Thoracic aorta (tissue), 2 donors: ENCODE data around the gene DTWD2. TPM values are rescaled to one million over a fixed set of nuclear protein-coding genes. Genes with fewer than 3 reads are reported as not detected.

Experiments used
- ATAC-seq: fragments of 150-250 bp; one replicate; pipeline ENCODE4 v1.8.0; 2017; ENCODE audit warnings: low read depth; ENCODE audit not compliant: insufficient number of reproducible peaks, low FRiP score
- DNase-seq: peaks from one replicate; pipeline ENCODE4 v3.0.0-alpha.2; 2020; ENCODE audit warnings: low spot score
- H3K27ac ChIP-seq, 2 donors: fragments of 200-600 bp; sonication (generic); 1 replicate in 1 of 2; 2 replicates in 1 of 2; pipeline ENCODE4 v1.5.1; 2016; ENCODE audit warnings: mild to moderate bottlenecking in 2 of 2, moderate library complexity in 2 of 2
- H3K27me3 ChIP-seq: fragments of 200-600 bp; sonication (generic); replicated peaks from 2 replicates; pipeline ENCODE4 v1.6.0; 2016; ENCODE audit warnings: mild to moderate bottlenecking; ENCODE audit not compliant: insufficient read depth
- H3K36me3 ChIP-seq: fragments of 200-600 bp; sonication (generic); one replicate; pipeline ENCODE4 v1.5.1; 2016
- H3K4me1 ChIP-seq, 2 donors: fragments of 200-600 bp; sonication (generic); 1 replicate in 1 of 2; 2 replicates in 1 of 2; pipeline versions ENCODE4 v1.5.1 to v1.6.0; 2016; ENCODE audit warnings: low read depth in 2 of 2, mild to moderate bottlenecking in 1 of 2; ENCODE audit not compliant: control insufficient read depth in 1 of 2
- H3K4me3 ChIP-seq: fragments of 200-600 bp; sonication (generic); 2 replicates; pipeline ENCODE4 v1.5.1; 2016; ENCODE audit warnings: mild to moderate bottlenecking
- H3K9me3 ChIP-seq: fragments of 200-600 bp; sonication (generic); 2 replicates; pipeline ENCODE4 v1.5.1; 2016
- total RNA-seq, 2 donors: library from RNA; depleted of rRNA; stranded (reverse); fragments of >200 nt; gene quantifications; one replicate each; pipeline versions ENCODE4 v1.1.0 to v1.2.3, GENCODE V29; 2016
- TF ChIP-seq, protein P1 (sequence below): fragments of 200-600 bp; sonication (generic); IDR thresholded peaks from one replicate; pipeline ENCODE4 v1.5.1; 2019; ENCODE audit warnings: antibody characterized with exemption

The DTWD2 gene
- total RNA-seq, 2 donors from 2014 or later = 5.0 to 8.7 TPM

- ATAC-seq = no peak
- TF ChIP-seq, protein P1, sequence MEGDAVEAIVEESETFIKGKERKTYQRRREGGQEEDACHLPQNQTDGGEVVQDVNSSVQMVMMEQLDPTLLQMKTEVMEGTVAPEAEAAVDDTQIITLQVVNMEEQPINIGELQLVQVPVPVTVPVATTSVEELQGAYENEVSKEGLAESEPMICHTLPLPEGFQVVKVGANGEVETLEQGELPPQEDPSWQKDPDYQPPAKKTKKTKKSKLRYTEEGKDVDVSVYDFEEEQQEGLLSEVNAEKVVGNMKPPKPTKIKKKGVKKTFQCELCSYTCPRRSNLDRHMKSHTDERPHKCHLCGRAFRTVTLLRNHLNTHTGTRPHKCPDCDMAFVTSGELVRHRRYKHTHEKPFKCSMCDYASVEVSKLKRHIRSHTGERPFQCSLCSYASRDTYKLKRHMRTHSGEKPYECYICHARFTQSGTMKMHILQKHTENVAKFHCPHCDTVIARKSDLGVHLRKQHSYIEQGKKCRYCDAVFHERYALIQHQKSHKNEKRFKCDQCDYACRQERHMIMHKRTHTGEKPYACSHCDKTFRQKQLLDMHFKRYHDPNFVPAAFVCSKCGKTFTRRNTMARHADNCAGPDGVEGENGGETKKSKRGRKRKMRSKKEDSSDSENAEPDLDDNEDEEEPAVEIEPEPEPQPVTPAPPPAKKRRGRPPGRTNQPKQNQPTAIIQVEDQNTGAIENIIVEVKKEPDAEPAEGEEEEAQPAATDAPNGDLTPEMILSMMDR = no peak
- no peak overlapping the region for H3K4me3 ChIP-seq
- H3K36me3 ChIP-seq = no peaks in the 10 kb centered on the region
- H3K4me1 ChIP-seq = no peaks in the 10 kb centered on the region
- DNase-seq = no peak
- H3K9me3 ChIP-seq = no peaks in the 10 kb centered on the region
- no peaks in the 10 kb centered on the region for H3K27me3 ChIP-seq
- no peak overlapping the region for H3K27ac ChIP-seq
These were observed 43.6 kb upstream of the DTWD2 start for GRCh38 chr5:119031905-119032304.

DNA sequence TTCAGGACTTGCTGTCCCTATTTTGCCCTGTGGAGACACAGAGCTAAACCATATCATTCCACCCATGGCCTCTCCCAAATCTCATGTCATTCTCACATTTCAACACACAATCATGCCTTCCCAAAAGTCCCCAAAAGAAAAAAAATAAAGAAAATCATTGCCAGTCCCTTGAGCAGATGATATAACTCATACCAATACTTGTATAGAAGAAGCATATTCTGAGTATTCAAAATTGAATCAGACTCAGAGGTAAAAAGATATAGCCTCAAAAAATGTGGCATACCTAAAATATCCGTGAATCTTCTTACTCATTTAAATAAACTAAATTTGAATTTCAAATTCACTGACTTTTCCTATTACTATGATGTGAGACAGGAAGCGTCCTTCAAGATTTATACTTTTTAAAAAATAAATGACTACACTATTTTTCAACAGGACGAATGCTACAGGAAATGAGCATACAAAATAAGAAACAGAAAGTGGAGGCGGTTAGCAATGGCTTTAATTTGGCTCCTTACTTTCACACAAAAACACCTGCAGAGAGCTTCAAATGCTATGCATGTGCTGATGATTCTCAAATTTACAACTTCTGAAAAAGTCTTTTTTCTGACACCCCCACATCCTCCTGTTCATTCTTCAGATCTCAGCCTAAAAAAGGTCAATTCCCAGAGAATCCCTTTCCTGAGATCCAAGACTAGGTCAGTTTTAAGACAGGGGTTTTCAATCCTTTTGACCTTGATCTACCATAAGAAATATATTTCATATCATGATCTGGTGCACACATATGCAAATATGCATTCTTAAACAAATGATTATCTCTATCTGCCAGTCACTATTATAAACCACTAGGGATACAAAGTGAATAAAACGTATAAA, 42.9 kb upstream of the DTWD2 start:
- H3K4me1 ChIP-seq = no peaks in the 10 kb centered on the region
- H3K4me3 ChIP-seq = no peak overlapping the region
- ATAC-seq (no peak), DNase-seq (no peak)
- no peaks in the 10 kb centered on the region for H3K36me3 ChIP-seq
- no peaks in the 10 kb centered on the region for H3K9me3 ChIP-seq
- TF ChIP-seq, protein P1 = no peak
- no peak overlapping the region for H3K27ac ChIP-seq
- H3K27me3 ChIP-seq = no peaks in the 10 kb centered on the region

DNA sequence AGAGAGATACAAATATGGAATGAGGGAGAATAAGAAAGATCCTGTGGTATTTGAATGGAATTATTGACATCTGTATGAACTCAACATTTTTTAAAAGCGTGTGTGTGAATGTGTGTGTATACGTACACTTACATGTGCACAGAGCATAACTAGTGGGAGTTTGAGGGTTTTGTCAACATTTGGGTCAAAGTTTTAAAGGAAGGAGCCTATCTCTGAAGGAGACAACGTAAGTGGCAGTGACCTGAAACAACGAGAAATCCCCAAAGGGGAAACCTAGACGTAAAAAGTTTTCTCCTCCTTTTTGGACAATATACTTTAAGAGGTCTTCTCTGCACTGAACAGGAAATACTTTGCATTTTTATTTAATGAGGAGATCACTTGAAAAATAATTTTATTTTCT, 40.2 kb upstream of the DTWD2 start:
- TF ChIP-seq, protein P1 = no peak
- Histone ChIP-seq H3K36me3 (no peaks in the 10 kb centered on the region), H3K4me3 (no peak overlapping the region), H3K27ac (no peak overlapping the region), H3K9me3 (no peaks in the 10 kb centered on the region), H3K4me1 (no peaks in the 10 kb centered on the region), H3K27me3 (no peaks in the 10 kb centered on the region)
- DNase-seq (no peak), ATAC-seq (no peak)

DNA sequence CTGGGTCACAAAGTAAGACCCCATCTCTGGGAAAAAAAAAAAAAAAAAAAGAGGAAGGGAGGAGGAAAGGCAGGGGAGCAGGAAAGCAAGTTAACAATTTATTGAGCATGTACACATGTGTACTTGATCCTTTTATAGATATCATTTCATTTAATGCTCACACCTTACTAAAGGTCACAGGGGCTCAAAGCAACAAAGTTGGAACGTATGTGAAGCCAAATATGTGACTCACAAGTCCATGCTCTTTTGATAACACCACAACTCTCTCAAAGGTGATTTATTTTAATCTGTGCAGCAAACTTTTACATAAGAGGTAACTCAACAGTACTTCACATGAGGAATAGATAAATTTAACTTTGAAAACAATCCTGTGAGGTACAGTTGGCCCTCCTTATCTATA, 34.4 kb upstream of the DTWD2 start:
- no peak for ATAC-seq
- H3K9me3 ChIP-seq = no peaks in the 10 kb centered on the region
- H3K27ac ChIP-seq = no peak overlapping the region
- H3K36me3 ChIP-seq = no peaks in the 10 kb centered on the region
- no peak overlapping the region for H3K4me3 ChIP-seq
- no peaks in the 10 kb centered on the region for H3K27me3 ChIP-seq
- TF ChIP-seq, protein P1 = no peak
- no peak for DNase-seq
- H3K4me1 ChIP-seq = no peaks in the 10 kb centered on the region

DNA sequence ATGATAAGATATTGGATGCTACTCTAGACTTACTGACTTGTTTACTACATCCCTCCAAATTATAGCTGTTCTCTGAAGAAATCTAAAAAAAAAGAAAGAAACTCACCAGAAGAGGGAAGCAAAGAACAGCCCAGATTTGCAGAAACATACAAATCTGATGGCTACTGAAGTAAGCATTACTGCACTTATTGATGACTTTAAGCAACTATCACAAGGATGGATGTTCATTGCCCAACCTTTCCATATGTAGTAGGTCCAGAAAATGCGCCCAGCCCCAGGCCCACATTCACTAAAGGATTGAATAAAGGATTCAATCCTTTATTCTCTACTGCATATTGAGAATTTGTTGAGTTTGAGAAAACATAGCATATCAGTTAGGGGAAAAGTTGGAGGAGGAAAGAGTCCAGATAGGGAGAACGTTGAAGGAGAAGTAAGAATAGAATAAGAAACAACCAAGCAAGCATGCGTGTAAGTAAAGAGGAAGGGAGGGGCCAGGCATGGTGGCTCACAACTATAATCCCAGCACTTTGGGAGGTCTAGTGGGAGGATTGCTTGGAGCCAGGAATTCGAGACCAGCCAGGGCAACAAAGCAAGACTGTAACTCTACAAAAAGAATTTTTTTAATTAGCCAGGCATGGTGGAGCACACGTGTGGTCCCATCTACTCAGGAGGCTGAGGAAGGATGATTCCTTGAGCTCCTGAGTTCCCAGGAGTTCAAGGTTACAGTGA, 33.8 kb upstream of the DTWD2 start:
- no peaks in the 10 kb centered on the region for H3K36me3 ChIP-seq
- ATAC-seq = no peak
- H3K9me3 ChIP-seq = no peaks in the 10 kb centered on the region
- DNase-seq = no peak
- no peak overlapping the region for H3K27ac ChIP-seq
- TF ChIP-seq, protein P1 = peak; percentile 35
- no peak overlapping the region for H3K4me3 ChIP-seq
- no peaks in the 10 kb centered on the region for H3K27me3 ChIP-seq
- H3K4me1 ChIP-seq = no peaks in the 10 kb centered on the region
